Neural cell (in vitro differentiated cells): ENCODE measurements around the gene NR2F1-AS1.

Experiments used
- EP300 ChIP-seq: fragments of 450-650 bp; conservative IDR thresholded peaks from 2 replicates; pipeline ENCODE4 v1.6.1; 2014; ENCODE audit warnings: antibody characterized with exemption, mild to moderate bottlenecking, moderate library complexity; ENCODE audit not compliant: poor library complexity, severe bottlenecking
- POLR2AphosphoS5 ChIP-seq: IDR thresholded peaks from 2 replicates; pipeline ENCODE4 v1.6.1; 2012
- RAD21 ChIP-seq: fragments of 450-650 bp; conservative IDR thresholded peaks from 2 replicates; pipeline ENCODE4 v1.6.1; 2014; ENCODE audit warnings: antibody characterized with exemption, mild to moderate bottlenecking, moderate library complexity
- TAF1 ChIP-seq: IDR thresholded peaks from 2 replicates; pipeline ENCODE4 v1.6.1; 2012; ENCODE audit warnings: low read depth
- TF ChIP-seq, protein P1 (sequence below): fragments of 450-650 bp; IDR thresholded peaks from 2 replicates; pipeline ENCODE4 v1.5.1; 2014; ENCODE audit warnings: antibody characterized with exemption, mild to moderate bottlenecking, moderate library complexity; ENCODE audit not compliant: poor library complexity, severe bottlenecking

DNA sequence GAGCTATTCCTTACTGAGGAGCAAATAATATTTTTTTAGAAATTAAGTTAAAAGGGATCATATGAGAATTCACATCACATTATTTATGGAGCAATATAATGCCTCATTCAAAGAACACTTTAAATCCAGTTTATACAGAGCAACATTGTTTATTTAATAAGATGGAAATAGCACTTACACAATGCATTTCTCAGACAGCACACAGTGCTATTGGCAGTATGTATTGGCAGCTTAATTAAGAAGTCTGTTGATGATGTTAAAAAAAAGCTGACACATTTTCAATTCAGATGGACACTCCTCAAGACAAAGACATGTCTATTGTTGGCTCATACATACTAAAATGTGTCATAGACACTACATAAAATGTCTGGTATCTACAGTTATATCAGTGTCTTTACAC is 171.3 kb downstream of the NR2F1-AS1 start:
- TF ChIP-seq TAF1, result no peak
- TF ChIP-seq EP300, result no peak
- TF ChIP-seq, protein P1, sequence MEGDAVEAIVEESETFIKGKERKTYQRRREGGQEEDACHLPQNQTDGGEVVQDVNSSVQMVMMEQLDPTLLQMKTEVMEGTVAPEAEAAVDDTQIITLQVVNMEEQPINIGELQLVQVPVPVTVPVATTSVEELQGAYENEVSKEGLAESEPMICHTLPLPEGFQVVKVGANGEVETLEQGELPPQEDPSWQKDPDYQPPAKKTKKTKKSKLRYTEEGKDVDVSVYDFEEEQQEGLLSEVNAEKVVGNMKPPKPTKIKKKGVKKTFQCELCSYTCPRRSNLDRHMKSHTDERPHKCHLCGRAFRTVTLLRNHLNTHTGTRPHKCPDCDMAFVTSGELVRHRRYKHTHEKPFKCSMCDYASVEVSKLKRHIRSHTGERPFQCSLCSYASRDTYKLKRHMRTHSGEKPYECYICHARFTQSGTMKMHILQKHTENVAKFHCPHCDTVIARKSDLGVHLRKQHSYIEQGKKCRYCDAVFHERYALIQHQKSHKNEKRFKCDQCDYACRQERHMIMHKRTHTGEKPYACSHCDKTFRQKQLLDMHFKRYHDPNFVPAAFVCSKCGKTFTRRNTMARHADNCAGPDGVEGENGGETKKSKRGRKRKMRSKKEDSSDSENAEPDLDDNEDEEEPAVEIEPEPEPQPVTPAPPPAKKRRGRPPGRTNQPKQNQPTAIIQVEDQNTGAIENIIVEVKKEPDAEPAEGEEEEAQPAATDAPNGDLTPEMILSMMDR, result no peak
- no peak for TF ChIP-seq RAD21
- no peak for TF ChIP-seq POLR2AphosphoS5
